HG03139 (cell line): Measurements from ENCODE around the gene SLAMF6.

ENCODE experiments used
- ATAC-seq: cut with Tn5 transposase; IDR thresholded peaks from one replicate; pipeline ENCODE4 v1.9.1; 2021; ENCODE audit not compliant: unreplicated experiment

The SLAMF6 gene

DNA sequence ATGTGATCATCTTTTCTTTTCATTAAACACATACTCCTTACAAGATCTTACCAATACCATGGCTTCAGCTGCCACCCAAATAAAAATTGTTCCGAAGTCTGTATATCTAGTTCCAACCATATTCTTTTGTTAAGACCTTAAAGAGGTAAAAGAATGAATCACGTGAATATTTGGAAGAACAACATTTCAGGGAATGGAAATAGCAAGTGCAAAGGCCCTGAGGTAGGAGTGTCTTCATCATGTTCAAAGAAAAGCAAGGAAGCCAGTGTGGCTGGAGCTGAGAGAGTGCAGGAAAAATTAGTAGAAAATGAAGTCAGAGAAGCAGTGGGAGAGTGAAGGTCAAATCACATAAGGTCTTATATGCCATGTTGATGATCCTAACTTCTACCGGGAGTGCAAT is 50.9 kb downstream of the SLAMF6 start:
- ATAC-seq = no peak

DNA sequence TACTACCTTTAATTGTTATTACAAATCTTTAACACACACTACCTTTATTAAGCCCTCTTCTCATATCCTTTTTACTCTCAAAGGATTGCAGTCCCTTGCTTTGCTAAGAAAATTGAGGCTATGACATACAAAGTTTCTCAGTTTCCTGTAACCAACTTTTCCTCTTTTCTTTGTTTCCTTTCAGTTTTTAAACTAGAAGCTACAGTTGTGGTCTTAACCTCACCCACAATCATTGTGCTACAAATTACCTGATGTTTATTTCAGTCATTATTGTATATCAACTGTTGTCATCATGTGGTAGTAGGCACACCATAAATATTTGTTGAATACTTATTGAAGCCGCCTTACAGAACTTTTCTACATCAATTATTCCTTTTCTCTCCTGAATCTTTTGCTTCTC is 51.8 kb downstream of the SLAMF6 start:
- ATAC-seq = no peak

GRCh38 chr1:160467576-160467975 is 55.5 kb downstream of the SLAMF6 start:
- ATAC-seq = no peak

DNA sequence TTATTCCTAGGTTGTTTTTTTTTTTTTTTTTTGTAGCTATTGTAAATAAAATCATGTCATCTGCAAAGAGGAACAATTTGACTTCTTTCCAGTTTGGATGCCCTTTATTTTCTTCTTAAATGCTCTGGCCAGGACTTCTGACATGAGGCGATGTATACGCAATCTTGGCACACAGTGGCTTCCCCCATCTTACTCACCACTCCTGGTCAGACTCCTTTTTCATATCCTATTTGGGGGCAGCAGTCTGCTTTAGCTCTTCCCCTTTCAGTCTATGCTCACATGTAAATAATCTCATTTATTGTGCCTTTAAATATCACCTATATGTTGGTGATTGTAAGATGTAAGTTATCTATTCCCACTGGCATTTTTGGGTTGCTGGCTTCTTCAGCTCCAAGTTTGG is 56.1 kb downstream of the SLAMF6 start:
- ATAC-seq = no peak

DNA sequence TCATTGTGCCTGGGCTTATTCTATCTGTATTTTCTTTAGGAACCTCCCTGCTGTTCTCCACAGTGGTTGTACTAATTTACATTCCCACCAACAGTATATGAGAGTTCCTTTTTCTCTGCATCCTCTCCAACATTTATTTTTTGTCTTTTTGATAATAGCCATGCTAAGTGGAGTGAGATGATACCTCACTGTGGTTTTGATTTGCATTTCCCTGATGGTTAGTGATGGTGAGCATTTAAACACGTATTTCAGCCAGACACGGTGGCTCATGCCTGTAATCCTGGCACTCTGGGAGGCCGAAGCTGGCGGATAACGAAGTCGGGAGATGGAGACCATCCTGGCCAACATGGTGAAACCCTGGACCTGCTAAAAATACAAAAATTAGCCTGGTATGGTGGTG is 57.9 kb downstream of the SLAMF6 start:
- ATAC-seq = no peak

DNA sequence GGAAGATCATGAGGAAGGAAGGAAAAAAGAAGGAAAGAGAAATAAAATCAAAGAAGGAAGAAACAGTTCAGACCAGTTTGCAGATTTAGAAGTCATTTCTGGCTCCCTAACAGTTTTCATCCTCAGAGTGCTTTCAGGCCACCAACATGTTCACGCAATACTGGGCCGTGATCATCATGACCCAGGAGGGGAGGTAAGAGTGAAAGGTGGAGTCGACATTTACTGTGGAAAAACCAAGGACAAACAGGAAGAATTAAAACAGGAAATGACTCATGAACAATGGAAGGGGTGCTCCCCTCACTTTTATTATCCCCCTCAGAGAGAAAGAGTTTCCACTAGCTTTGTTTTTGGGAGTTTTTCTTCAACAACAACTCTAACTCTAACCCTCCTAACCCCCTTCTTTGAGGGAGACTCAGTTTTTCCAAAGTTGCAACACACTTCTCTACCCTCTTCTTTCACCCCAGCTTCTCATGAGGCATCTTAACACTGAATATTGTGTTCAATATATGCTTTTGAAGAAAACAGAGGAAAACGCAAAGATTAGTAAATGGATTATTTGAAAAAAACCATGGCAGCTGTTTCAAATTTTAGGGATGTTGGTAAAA is 62.3 kb downstream of the SLAMF6 start:
- no peak for ATAC-seq

- no peak for ATAC-seq
Measured at GRCh38 chr1:160460214-160460642, 62.8 kb downstream of the SLAMF6 start.

DNA sequence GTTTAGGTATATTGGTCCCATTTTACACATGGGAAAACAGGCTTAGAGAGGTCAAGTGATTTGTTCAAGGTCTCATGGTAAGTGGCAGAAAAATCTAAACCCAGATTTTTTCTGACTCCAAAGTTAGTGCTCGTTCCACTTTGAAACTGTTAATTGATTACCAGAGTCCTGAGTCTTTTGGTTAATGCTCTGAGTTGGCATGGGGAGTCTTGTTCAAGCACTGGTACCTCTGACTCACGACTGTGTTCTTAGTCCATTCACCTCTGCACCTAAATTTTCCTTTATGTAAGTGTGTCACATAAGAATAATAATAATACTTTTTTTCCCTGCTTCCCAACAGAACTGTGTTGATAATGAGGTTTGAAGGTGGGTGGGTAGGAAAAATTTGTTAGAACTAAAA is 63.4 kb downstream of the SLAMF6 start:
- no peak for ATAC-seq

DNA sequence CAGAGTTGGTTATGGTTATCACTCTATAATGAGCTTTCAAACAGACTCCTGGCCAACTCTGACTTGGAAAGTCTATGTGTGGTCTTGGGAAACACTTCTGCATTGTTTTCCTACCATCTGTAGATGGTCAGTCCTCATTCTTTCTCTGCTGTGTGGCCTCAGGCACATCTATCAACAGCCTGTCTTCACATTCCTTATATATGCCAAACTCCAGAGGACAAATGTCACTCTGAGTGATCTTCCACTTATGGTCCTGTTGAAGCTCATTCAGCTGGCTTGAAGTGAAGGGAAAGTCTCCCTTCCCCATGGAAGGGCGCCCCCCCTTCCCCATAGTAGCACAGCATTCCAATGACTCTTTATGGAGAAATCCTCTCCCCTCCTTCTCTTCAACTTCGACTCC is 64.0 kb downstream of the SLAMF6 start:
- no peak for ATAC-seq

DNA sequence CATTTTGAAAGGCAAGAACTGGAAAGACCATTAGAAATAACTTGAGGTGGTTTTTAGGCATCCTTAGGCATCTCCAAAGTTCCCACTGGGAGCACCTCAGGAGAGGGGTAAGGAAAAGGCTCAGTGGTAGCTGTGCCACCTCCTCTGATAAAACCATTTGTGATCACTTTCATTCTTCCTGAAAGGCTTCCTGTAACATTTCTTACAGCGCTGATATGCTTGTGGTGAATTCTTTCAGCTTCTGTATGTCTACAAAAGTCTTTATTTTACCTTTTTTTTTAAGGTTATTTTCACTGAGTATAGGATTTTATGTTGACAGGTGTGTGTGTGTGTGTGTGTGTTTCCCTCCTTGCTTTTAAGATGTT is 67.9 kb downstream of the SLAMF6 start:
- no peak for ATAC-seq

GRCh38 chr1:160454371-160455152 is 68.5 kb downstream of the SLAMF6 start:
- no peak for ATAC-seq

GRCh38 chr1:160453443-160453842 is 69.6 kb downstream of the SLAMF6 start:
- ATAC-seq = no peak

- ATAC-seq = no peak
Measured at GRCh38 chr1:160451859-160452232, 71.2 kb downstream of the SLAMF6 start.

DNA sequence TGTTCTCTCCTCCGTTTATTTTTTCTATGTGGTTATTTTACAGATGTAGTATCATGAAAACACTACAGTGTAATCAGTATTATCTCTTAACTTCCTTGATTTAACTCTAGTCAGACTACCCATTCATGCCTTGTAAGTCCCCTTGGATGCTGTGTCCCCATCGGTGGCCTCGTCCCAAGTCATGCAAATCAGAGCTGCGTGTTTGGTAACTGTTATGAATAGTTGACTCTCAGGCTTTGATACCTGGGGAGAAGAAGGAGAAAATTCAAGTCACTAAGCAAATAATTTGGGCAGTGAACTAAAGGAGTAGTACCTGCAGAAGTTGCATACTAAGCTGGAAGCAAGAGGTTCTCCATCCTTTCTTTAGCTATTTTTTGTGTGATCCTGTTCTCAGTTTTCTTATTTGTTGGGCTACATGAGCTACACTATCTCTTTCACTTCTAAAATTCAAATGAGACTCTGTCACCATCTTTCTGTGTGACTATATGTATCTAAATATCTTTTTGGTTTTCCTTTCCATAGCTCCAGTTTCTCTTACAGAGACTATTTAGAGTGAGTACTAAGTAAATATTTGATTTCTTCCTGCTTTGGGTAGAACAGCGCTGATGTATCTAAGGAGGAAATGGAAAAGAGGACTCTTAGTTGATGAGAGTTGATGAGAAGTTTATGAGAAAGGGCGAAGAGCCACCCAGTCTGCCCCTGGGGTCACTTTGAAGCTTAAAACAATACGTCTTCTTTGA is 71.8 kb downstream of the SLAMF6 start:
- no peak for ATAC-seq

DNA sequence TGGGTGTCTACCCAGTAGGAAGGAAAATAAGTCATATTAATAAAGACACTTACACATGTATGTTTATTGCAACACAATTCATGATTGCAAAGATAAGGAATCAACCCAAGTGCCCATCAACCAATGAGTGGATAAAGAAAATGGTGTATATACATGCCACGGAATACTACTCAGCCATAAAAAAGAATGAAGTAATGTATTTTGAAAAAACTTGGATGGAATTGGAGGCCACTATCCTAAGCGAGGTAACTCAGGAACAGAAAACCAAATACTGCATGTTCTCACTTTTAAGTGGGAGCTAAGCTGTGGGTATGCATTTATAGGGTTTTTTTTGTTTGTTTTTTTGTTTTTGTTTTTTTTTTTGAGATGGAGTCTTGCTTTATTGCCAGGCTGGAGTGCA is 73.6 kb downstream of the SLAMF6 start:
- no peak for ATAC-seq

DNA sequence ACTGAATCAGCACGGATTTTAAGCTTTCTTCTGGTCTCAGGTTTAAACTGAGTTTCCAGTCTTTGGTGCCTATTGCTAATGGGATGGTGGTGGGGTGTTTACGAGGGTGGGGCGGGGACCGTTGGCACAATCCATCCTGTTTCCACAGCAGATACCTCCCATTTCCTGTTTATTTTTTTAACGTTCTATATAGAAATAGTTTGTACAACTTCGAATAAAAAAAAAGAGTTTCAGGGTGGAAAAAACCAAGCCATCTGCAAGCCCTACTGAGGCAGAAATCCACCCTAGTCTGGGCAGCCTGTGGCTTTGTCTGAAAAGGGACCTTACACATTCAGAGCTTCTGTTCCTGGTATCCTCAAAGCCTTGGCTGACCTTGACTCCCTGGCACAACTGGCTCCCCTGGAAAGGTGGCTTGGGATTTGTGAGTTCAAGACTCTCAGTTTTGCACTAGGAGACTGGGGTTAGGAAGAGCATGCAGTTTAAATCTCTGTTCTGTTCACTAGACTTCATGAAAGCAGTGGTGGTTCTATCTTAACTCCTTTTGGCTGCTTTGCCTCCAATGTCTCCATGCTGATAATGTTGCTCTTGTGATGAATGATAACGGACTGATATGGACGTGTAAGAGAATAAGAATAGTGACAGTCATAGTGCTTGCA is 76.0 kb downstream of the SLAMF6 start:
- ATAC-seq = no peak

DNA sequence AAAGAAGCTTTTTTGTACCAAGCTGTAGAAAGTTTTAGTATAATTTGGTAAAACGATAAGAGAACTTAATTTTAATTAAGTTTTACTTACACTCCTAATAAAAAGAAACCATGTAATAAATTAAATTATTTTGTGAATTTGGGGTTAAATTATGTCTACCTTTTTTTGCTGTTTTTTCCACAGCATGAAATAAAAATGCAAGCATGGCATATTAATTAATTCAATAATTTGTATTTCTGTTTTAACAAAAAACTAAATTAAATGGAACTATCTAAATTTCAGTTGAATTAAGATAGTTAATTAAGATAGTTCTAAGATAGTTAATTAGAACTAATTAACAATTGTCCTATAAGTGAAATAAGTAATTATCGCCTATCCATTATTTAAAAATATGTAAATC is 83.3 kb downstream of the SLAMF6 start:
- no peak for ATAC-seq

DNA sequence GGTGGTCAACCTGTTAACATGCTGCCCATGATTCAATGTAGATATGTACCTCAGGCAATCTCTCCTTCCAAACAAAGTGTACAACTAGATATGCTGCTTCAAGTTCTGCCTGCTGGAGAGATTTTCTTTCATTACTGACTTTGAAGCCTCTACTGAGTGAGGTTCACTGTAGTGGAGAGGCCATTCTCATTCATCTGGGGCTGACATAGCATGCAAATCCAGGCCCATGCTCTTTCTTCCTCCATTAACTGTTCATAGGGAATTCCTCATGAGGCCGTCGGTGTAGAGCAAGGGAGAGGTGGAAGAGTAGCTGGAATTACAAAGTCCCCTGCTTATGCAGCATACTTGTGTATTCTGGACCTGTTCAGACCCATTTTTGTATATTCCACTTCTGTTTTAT is 84.1 kb downstream of the SLAMF6 start:
- no peak for ATAC-seq

- ATAC-seq = no peak
Measured at GRCh38 chr1:160438317-160438918, 84.6 kb downstream of the SLAMF6 start.

- peak; percentile 63 for ATAC-seq
Measured at GRCh38 chr1:160437432-160438316, 85.4 kb downstream of the SLAMF6 start.
